ENCODE measurements around the gene ARHGAP26.

DNA sequence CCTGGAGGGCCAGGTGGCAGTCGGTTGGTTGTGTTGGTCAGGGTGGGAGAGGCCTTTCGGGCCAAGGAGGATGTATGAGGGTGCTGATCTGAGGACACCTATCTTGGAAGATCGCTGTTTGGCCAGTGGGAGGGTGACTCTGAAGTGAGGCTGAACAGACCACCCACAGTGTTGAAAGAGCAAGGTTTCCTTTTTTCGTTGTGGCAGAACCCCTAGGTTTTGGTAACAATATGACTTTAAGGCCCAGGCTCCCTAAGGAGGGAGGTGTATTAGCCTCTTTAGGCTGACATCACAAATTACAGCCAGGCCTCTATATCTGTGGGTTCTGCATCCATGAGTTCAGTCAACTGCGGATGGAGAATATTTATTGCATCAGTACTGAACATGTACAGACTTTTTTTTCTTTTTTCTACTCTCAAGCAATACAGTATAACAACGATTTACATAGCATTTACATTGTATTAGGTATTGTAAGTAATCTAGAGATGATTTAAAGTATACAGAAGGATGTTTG lies 86.1 kb downstream of the ARHGAP26 start:
- no peak for TF ChIP-seq CTCF (IDR thresholded peaks at IDR 0.05)
- no peak for TF ChIP-seq POLR2AphosphoS5 (IDR thresholded peaks at IDR 0.05; ENCODE audit: low read depth, low read length)
